ENCODE data around the gene RNF150.

GRCh38 chr4:141179474-141180373 is 46.5 kb upstream of the RNF150 start:
- TF ChIP-seq CTCF (IDR thresholded peaks at IDR 0.05) (no peak), EP300 (IDR thresholded peaks at IDR 0.05) (no peak), POLR2AphosphoS5 (IDR thresholded peaks at IDR 0.05) (no peak)
